Upper lobe of right lung (tissue), 1 donor: ENCODE data around the gene LZTS2. TPM values are rescaled to one million over a fixed set of nuclear protein-coding genes. Genes with fewer than 3 reads are reported as not detected.

Experiments used
- ATAC-seq: fragments of 200-7000 bp; cut with Tn5 transposase; one replicate; pipeline ENCODE4 v1.9.1; 2020; ENCODE audit warnings: mild to moderate bottlenecking, moderate library complexity
- DNase-seq: peaks from one replicate; pipeline ENCODE4 v3.0.0-alpha.2; 2020
- H3K27ac ChIP-seq: fragments of 200-600 bp; one replicate; pipeline ENCODE4 v1.8.0; 2022
- H3K27me3 ChIP-seq: fragments of 200-600 bp; one replicate; pipeline ENCODE4 v1.8.0; 2022; ENCODE audit warnings: mild to moderate bottlenecking
- H3K36me3 ChIP-seq: fragments of 200-600 bp; one replicate; pipeline ENCODE4 v1.8.0; 2022
- H3K4me1 ChIP-seq: fragments of 200-600 bp; one replicate; pipeline ENCODE4 v1.8.0; 2022
- H3K4me3 ChIP-seq: fragments of 200-600 bp; one replicate; pipeline ENCODE4 v1.8.0; 2022; ENCODE audit warnings: mild to moderate bottlenecking
- H3K9me3 ChIP-seq: fragments of 200-600 bp; one replicate; pipeline ENCODE4 v1.8.0; 2022
- CTCF ChIP-seq: fragments of 200-600 bp; IDR thresholded peaks from one replicate; pipeline ENCODE4 v1.8.0; 2022; ENCODE audit warnings: antibody characterized with exemption
- intact Hi-C: fragments of 100-400 bp; cut with DNase I; formaldehyde crosslinking; loops from one replicate; pipeline ENCODE4 v1.11.0; 2022
- total RNA-seq: library from RNA; stranded (reverse); fragmentation: NEBNext Ultra II Directional; extraction: Animal tissue kit (Norgen Biotek cat#: 25700); gene quantifications from one replicate; pipeline ENCODE4 v1.2.1, GENCODE V29; 2021
- donor health status: DM: no; HTN: yes; CAD: no; lungs with severe emphysema.

LZTS2 gene
- total RNA-seq, 1 donor from 2014 or later = 50.0 TPM

- Histone ChIP-seq H3K4me3 (no peak overlapping the region), H3K27ac (no peak overlapping the region), H3K9me3 (no peaks in the 10 kb centered on the region), H3K4me1 (peaks cover 20% of the 10 kb centered on the region), H3K27me3 (no peaks in the 10 kb centered on the region), H3K36me3 (peaks cover 20% of the 10 kb centered on the region)
- intact Hi-C loops = no loop called here
- no peak for TF ChIP-seq CTCF
- ATAC-seq (no peak), DNase-seq (no peak)
These were observed 10.7 kb downstream of the LZTS2 start for GRCh38 chr10:101010329-101010728.

GRCh38 chr10:101011517-101012423 lies 12.2 kb downstream of the LZTS2 start:
- ATAC-seq = no peak
- TF ChIP-seq CTCF = peak; percentile 22
- Histone ChIP-seq H3K4me1 (peaks cover 20% of the 10 kb centered on the region), H3K9me3 (no peaks in the 10 kb centered on the region), H3K27me3 (peaks cover under 1% of the 10 kb centered on the region), H3K27ac (no peak overlapping the region), H3K36me3 (peaks cover 6% of the 10 kb centered on the region), H3K4me3 (no peak overlapping the region)
- intact Hi-C loops = no loop called here
- DNase-seq = no peak

- Histone ChIP-seq H3K9me3 (no peaks in the 10 kb centered on the region), H3K4me3 (no peak overlapping the region), H3K27ac (no peak overlapping the region), H3K4me1 (peaks cover 20% of the 10 kb centered on the region), H3K27me3 (peaks cover 9% of the 10 kb centered on the region), H3K36me3 (no peaks in the 10 kb centered on the region)
- TF ChIP-seq CTCF = peak; percentile 93
- intact Hi-C loops = no loop called here
- ATAC-seq (peak; percentile 92), DNase-seq (peak; percentile 91)
These were observed 13.1 kb downstream of the LZTS2 start for GRCh38 chr10:101012525-101013364.

- intact Hi-C loops = no loop called here
These were observed 13.8 kb downstream of the LZTS2 start for GRCh38 chr10:101013365-101013825.

More at GRCh38 chr10:101013365-101013825, 13.8 kb downstream of the LZTS2 start:
- no peak overlapping the region for H3K4me3 ChIP-seq
- no peak for TF ChIP-seq CTCF
- peaks cover 9% of the 10 kb centered on the region for H3K27me3 ChIP-seq
- ATAC-seq (no peak), DNase-seq (no peak)
- no peaks in the 10 kb centered on the region for H3K36me3 ChIP-seq
- peaks cover 20% of the 10 kb centered on the region for H3K4me1 ChIP-seq
- no peaks in the 10 kb centered on the region for H3K9me3 ChIP-seq
- H3K27ac ChIP-seq = no peak overlapping the region
